ENCODE data around the gene ANKRD34B. TPM values are rescaled to one million over a fixed set of nuclear protein-coding genes. Genes with fewer than 3 reads are reported as not detected.
"Not testable (repeated sequence)": the region's sequence is repeated elsewhere in the genome, so short reads cannot be mapped to it uniquely, and the experiment has no call there.

ANKRD34B gene
- total and polyA plus RNA-seq, 2 donors from 2014 or later = 1.5 TPM; not detected in 1

- DNase-seq (peak in 1 of 5 donors; percentile 4), FAIRE-seq (no peak)
- no peak overlapping the region for H3K9ac ChIP-seq (ENCODE audit: low read length in 3 of 3)
- H3K27me3 ChIP-seq (ENCODE audit: control insufficient read depth, insufficient read depth, low read length) = no peaks in the 10 kb centered on the region
- H3K4me3 ChIP-seq (ENCODE audit: low read length in 3 of 3) = no peak overlapping the region
- peaks cover 0 to 6% (median 3%) of the 10 kb centered on the region in 3 donors for H3K4me1 ChIP-seq (ENCODE audit: control insufficient read depth in 2 of 3, insufficient read depth in 2 of 3, low read depth in 1 of 3, low read length in 3 of 3)
- TF ChIP-seq CTCF (IDR thresholded peaks at IDR 0.05; ENCODE audit: borderline replicate concordance, extremely low read depth, insufficient read depth) = no peak
- intact Hi-C loops (cut with DNase I) = no loop called here
- no peak overlapping the region for H3K27ac ChIP-seq (ENCODE audit: low read depth in 2 of 2, low read length in 2 of 2)
- H3K9me3 ChIP-seq (ENCODE audit: control insufficient read depth in 2 of 3, insufficient read depth in 1 of 3, low read length in 3 of 3) = no peaks in the 10 kb centered on the region
- H3K36me3 ChIP-seq (ENCODE audit: control insufficient read depth in 2 of 3, insufficient read depth in 3 of 3, low read length in 3 of 3) = no peaks in the 10 kb centered on the region
Observed at GRCh38 chr5:80590766-80591165, 20.7 kb upstream of the ANKRD34B start.

- no peak overlapping the region for H3K9ac ChIP-seq (ENCODE audit: low read length in 3 of 3)
- DNase-seq (peak in 1 of 5 donors; percentile 4), FAIRE-seq (no peak)
- H3K36me3 ChIP-seq (ENCODE audit: control insufficient read depth in 2 of 3, insufficient read depth in 3 of 3, low read length in 3 of 3) = no peaks in the 10 kb centered on the region
- no peak overlapping the region for H3K27ac ChIP-seq (ENCODE audit: low read depth in 2 of 2, low read length in 2 of 2)
- H3K4me1 ChIP-seq (ENCODE audit: control insufficient read depth in 2 of 3, insufficient read depth in 2 of 3, low read depth in 1 of 3, low read length in 3 of 3) = peaks cover 0 to 6% (median 3%) of the 10 kb centered on the region in 3 donors
- no peak for TF ChIP-seq CTCF (IDR thresholded peaks at IDR 0.05; ENCODE audit: borderline replicate concordance, extremely low read depth, insufficient read depth)
- intact Hi-C loops (cut with DNase I) = no loop called here
- no peak overlapping the region for H3K4me3 ChIP-seq (ENCODE audit: low read length in 3 of 3)
- H3K27me3 ChIP-seq (ENCODE audit: control insufficient read depth, insufficient read depth, low read length) = no peaks in the 10 kb centered on the region
- no peaks in the 10 kb centered on the region for H3K9me3 ChIP-seq (ENCODE audit: control insufficient read depth in 2 of 3, insufficient read depth in 1 of 3, low read length in 3 of 3)
Observed at GRCh38 chr5:80588858-80589540, 18.9 kb upstream of the ANKRD34B start.

DNA sequence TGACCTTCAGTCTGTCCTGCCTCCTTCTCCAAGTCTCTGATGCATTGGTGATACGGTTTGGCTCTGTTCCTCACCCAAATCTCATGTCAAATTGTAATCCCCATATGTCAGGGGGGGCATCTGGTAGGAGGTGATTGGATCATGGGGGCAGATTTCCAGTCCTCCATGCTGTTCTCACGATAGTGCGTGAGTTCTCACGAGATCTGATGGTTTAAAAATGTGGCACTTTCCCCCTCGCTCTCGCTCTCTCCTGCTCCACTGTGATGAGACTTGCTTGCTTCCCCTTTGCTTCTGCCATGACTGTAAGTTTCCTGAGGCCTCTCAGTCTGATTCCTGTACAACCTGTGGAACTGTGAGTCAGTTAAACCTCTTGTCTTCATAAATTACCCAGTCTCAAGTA lies 14.7 kb upstream of the ANKRD34B start:
- Histone ChIP-seq H3K9me3 (ENCODE audit: control insufficient read depth in 2 of 3, insufficient read depth in 1 of 3, low read length in 3 of 3) (no peaks in the 10 kb centered on the region), H3K9ac (ENCODE audit: low read length in 3 of 3) (no peak overlapping the region), H3K4me1 (ENCODE audit: control insufficient read depth in 2 of 3, insufficient read depth in 2 of 3, low read depth in 1 of 3, low read length in 3 of 3) (no peaks in the 10 kb centered on the region), H3K27ac (ENCODE audit: low read depth in 2 of 2, low read length in 2 of 2) (no peak overlapping the region), H3K4me3 (ENCODE audit: low read length in 3 of 3) (no peak overlapping the region), H3K36me3 (ENCODE audit: control insufficient read depth in 2 of 3, insufficient read depth in 3 of 3, low read length in 3 of 3) (no peaks in the 10 kb centered on the region), H3K27me3 (ENCODE audit: control insufficient read depth, insufficient read depth, low read length) (no peaks in the 10 kb centered on the region)
- DNase-seq (no peak), FAIRE-seq (no peak)
- TF ChIP-seq CTCF (IDR thresholded peaks at IDR 0.05; ENCODE audit: borderline replicate concordance, extremely low read depth, insufficient read depth) = no peak
- intact Hi-C loops (cut with DNase I) = no loop called here

GRCh38 chr5:80580291-80580690 lies 10.2 kb upstream of the ANKRD34B start:
- not testable (repeated sequence) for FAIRE-seq

More at GRCh38 chr5:80580291-80580690, 10.2 kb upstream of the ANKRD34B start:
- H3K9ac ChIP-seq (ENCODE audit: low read length in 3 of 3); H3K36me3 ChIP-seq (ENCODE audit: control insufficient read depth in 2 of 3, insufficient read depth in 3 of 3, low read length in 3 of 3); H3K27ac ChIP-seq (ENCODE audit: low read depth in 2 of 2, low read length in 2 of 2); DNase-seq; H3K4me1 ChIP-seq (ENCODE audit: control insufficient read depth in 2 of 3, insufficient read depth in 2 of 3, low read depth in 1 of 3, low read length in 3 of 3); H3K4me3 ChIP-seq (ENCODE audit: low read length in 3 of 3); H3K27me3 ChIP-seq (ENCODE audit: control insufficient read depth, insufficient read depth, low read length); H3K9me3 ChIP-seq (ENCODE audit: control insufficient read depth in 2 of 3, insufficient read depth in 1 of 3, low read length in 3 of 3); intact Hi-C loops (cut with DNase I): not testable (repeated sequence)

Data from kidney (tissue), 14 donors.